Measurements from ENCODE around the gene TRIM7.
A peak's percentile ranks its signal among the peaks of the same experiment; 100 is the strongest.
"Not testable (repeated sequence)": the region's sequence is repeated elsewhere in the genome, so short reads cannot be mapped to it uniquely, and the experiment has no call there.

TRIM7 gene

DNA sequence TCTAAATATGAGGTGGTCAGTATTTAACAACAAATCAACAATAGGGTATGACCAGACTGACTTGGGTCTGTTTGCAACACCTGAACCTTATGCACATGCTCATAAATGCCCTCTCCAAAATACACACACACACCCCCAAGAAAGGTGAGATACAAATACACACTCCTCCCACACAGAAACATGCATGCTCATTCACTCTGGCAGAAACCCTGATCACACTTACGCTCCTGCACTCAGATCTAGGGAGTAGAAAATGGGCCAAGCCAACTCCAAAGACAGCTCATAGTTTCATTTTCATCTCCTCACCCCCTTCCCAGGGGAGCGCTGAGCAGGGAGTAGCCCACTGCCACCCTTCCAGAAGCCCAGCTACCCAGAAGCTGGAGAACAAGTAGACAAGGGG, 11.3 kb downstream of the TRIM7 start:
- DNase-seq (ENCODE audit: low read depth in 2 of 2) = no peak

DNA sequence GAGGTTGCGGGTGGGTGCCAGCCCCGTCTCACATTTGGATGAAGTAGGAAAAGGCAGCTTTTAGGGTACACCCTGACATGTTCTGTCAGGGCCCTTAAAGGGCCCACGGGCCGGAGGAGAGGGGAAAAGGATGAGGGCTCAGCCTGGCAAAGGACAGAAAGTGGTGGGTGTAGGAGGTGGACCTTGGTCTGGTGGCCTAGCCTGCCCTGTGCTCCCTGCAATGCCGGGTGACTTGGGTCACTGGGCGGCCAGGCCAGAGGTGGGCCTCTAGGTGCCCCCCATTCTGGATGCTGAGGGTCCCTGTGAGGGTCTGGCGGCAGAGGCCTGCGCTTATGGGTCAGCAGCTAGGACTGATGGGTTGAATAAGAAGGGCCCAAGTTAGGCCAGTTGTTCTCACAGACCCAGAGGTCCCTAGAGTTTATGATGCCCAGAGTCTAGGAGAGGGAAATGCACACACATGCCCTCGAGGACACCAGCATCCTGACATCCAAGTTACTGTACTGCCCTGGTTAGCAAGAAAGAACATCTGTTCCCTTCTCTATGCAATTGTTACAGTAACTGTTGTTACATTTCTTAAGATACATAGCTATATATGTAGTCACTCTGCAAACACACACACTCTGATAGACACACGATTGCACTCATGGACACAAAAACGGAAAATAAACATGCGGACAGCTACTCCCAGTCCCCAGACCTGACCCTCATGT, 12.5 kb downstream of the TRIM7 start:
- DNase-seq (ENCODE audit: low read depth in 2 of 2) = no peak

DNA sequence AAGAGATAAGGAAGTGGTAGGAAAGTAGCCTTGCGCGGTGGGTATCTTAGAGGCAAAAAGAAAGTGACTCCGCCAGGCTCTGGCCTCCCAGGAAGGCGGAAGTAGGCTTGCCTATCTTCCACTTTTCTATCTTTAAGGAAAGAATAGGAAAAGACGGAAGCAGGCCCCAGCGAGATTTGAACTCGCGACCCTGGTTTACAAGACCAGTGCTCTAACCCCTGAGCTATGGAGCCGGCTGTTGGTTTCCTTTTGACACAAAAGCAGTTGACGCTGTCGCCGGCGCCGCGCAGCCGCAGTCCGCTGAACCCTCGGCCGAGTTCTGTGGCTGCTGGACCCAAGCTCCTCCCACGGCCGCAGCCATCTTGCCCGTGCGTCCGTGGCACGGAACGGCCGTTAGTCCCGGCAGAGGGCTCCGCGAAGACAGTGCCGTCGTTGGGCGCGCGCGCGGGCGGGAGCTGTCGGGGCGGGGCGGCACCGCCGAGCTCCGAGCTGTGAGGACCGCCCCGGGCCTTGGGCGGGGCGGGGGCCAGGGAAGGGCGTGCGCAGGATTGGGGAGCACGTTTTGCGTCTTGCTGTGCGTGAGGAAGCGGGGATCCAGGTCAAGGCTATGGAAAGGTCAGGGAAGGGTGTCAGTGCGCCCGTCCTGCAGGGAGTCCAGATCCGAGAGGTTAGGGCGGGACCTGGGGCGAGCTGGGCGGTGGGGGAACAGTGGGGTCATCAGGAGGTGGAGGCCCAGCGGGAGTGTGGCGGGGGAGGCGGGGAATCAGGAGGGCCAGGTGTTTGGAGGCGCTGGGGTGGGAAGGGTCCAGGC, 13.3 kb downstream of the TRIM7 start:
- peak; percentile 89 to 92 for DNase-seq (ENCODE audit: low read depth in 2 of 2)

DNA sequence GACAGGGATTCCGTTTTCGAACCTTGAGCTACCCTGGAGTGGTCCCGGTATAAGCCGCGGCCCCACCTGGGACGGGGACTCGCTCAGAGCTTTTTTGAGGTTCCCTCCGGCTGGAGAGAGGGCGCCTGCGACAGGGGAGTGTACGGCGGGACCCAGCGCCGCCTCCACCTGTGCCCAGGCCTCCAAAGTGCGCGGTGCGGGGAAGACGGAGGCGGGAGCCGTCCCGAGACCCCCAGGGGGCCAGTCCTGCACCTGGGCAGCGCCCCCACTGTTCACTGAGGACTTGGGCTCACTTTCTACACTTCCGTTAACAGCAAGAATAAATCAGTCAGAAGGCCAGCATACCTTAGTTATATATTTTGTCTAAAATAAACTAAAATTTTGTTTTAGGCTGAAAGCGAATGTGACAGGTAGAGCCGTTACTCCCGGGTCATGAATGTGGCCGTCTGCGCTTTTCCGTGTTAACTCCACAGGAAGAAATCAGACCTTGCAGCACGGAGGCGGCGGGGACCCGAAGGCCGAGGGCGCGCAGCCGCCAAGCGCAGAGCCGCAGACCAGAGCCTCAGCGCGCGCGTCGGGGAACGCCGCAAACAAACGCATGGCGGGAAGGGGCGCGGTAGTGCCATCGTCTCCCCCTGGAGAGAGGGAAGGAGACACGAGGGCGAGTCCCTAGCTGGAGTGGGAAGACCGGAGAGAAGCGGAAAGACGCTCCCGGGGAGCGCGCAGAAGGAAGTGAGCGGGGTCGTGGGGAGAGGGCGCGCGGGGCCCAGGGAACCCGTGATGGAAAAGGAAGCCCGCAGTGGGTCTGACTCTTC, 14.1 kb downstream of the TRIM7 start:
- no peak for DNase-seq (ENCODE audit: low read depth in 2 of 2)

DNA sequence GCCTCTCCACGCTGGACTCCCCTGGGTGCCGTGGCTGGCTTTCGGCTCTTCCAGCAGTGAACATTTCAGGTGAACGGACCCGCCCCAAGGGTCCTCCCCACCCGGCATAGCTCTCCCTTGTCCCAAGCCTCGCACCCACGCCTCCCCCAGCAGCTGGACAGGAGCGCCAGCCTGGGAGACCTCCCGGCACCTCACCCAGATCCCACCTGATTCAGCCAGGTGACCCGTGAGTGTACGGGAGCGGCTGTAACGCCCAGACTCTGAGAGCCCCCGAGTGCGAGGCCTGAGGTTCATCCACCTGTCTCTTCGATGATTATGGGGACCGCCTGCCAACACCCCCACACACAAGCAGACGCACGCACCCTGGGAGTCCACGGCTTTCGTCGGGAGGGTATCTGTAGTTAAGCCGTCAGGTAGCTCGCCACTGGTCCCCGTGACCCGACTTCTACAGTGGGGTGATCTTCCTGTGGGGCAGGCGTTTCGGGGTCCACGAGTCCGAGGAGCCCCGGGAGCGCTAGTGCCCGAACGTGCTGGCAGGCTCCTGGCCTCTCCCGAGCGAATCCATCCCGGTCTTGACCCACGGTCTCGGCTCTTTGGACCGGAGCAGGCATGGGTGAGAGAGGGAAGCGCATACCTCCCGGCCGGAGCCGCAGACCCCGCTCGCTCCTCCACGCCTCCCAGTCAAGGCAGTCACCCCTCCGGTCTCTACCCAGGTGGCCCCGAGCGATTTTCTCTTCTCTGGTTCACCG, 14.9 kb downstream of the TRIM7 start:
- no peak for DNase-seq (ENCODE audit: low read depth in 2 of 2)

DNA sequence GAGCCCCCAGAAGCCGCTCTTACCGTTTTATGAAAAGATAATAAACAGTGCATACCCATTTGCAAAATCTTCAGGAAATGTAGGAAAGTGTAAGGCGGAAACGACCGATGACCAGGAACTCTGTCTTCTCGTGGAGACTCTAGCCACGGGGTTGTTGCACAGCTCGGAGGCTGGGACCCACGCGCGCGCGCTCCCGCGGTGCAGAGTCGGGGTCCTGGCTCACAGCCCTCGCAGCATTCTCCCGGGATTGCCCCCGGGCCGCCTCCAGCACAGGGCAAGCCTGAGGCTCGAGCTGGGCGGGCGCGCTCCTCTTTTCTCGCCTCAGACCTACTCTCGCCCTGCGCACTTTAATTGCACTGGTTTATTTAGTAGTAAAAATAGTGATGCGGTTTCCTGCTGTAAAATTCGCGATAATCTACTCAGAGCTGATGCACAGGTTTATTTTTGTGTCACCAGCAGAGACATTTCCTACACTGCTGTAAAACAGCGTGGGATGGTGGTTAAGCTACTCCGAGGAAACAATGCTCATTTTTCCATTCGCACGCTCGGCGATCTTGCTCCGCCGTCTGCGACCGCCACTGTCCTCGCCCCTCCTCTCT, 15.5 kb downstream of the TRIM7 start:
- no peak for DNase-seq (ENCODE audit: low read depth in 2 of 2)

DNA sequence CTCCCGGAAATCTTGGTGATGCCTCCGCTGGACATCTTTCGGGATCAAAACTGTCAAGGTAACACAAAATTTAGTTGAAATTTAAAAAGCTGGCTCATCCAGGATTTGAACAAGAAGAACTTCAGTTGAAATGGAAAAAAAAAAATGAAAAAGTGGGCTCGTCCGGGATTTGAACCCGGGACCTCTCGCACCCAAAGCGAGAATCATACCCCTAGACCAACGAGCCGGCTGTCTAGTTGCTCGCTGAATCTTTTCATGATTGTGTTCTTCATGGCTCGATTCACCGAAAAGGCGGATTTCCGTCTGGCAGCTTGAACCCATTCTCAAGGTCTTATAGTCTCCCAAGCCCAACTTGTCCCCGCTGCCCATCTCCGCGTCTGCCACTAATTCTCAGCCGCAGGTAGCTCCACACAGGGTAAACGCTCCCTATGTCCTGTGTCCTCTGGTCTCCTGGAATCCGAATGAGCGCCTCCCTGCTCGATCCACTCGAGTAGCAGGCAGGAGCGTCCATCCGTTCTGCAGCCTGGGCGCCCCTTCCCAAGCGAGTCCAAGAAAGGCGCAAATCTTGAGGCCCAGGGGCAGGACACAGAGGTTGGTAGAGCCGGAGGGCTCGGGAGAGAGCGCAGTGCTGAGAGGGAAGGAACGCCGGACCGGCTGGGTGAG, 16.2 kb downstream of the TRIM7 start:
- DNase-seq (ENCODE audit: low read depth in 2 of 2) = peak; percentile 31 to 39

DNA sequence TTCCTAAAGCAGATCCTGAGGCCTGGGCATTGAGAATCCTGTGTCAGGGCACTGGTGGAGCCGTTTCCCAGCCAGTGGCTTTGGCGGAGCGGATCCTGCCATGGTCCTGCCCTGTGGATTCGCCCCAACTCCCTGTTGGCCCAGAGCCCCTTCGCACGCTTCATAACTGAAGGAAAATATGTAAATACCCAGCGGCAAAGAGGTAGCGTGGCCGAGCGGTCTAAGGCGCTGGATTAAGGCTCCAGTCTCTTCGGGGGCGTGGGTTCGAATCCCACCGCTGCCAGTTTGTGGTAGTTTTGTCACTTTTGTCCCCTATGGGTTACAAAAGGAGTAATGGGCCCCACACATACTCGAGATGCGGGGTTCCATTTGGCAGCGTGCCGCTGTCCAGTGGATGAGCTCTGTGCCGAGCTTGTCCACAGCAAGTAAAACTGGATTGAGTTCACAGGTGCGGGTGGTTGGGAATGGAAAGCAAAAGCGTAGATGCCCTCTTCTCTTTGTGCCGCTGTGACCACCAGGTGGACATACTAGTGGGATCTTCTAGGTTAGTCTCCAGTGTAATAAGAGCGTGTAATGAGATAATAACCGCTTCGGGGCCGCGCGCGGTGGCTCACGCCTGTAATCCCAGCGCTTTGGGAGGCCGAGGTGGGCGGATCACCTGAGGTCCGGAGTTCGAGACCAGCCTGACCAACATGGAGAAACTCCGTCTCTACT, 17.3 kb downstream of the TRIM7 start:
- DNase-seq (ENCODE audit: low read depth in 2 of 2) = peak; percentile 39 to 44

DNA sequence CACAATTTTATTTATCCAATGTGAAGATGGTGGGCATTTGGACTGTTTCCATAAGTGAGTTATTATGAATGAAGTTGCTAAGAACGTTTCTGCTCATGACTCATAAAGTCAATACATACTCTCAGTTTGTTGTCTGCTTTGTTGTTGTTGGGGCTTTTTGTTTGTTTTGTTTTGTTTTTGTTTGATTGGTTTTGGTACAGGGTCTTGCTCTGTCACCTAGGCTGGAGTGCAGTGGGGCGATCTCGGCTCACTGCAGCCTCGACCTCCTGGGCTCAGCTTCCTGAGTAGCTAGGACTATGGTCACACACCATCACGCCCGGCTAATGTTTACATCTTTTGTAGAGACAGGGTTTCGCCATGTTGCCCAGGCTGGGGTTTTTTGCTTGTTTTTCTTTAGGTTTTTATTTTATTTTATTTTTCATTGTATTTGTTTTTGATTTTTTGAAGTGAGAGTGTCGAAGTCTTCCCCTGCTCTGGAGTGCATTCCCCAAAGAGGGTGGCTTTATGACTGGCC, 18.0 kb downstream of the TRIM7 start:
- no peak for DNase-seq (ENCODE audit: low read depth in 2 of 2)

DNA sequence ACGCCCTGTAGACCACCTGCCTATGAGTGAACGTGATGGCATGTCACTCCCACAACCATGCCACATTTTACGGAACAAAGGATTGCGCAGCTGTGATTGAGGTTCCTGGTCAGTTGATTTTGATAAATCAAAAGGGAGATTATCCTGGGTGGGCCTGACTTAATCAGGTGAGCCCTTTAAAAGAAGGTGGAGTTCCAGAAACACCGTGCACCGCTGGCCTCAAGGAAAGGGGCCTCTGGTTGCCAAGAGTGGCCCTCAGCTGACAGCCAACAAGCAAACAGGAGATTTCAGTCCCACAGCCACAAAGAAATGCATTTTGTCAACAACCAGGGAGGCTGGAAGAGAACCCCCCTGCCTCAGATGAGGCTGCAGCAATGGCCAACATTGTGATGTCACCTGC, 19.0 kb downstream of the TRIM7 start:
- no peak for DNase-seq (ENCODE audit: low read depth in 2 of 2)

DNA sequence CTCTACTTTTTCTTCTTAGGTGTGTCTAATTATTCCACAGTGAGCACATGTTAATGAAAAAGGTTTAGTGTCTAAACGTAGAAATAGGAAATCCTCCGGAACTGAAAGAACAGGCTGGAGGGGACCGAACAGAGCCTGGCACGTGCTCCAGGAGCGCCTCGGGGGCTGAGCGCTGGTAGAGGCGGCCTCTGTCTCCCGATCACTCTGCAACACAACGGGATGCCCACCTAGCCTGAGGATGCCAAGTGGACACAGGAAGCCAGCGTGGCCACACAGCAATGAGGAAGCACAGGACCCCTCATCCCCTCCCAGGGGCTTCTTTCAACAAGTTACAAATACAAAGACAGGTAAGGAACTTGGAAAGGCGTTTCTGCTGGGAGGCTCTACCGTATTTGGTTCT, 19.4 kb downstream of the TRIM7 start:
- no peak for DNase-seq (ENCODE audit: low read depth in 2 of 2)

DNA sequence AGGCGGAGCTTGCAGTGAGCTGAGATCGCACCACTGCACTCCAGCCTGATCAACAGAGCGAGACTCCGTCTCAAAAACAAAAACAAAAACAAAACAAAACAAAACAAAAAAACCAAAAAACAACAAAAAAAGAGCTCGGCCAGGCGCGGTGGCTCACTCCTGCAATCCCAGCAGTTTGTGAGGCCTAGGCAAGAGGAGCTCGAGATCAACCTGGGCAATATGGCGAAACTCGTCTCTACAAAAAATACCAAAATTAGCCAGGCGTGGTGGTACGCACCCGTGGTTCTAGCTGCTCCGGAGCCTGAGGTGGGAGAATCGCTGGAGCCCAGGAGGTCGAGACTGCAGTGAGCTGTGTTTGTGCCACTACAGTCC, 20.2 kb downstream of the TRIM7 start:
- DNase-seq (ENCODE audit: low read depth in 2 of 2) = no peak

DNA sequence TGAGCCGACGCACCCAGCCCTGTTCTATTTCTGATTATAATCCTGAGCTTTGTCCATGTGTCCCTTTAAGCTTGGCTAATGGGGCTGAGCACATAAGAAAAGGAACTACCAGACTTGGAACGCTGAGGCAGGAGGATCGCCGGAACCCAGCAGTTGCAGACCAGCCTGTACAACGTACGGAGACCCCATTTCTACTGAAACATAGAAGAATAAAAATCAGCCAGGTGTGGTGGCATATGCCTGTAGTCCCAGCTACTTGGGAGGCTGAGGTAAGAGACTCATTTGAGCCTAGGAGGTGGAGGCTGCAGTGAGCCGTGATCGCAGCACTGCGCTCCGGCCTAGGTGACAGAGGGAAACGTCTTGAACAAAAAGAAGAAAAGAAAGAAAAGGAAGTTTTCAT, 22.3 kb downstream of the TRIM7 start:
- no peak for DNase-seq (ENCODE audit: low read depth in 2 of 2)

DNA sequence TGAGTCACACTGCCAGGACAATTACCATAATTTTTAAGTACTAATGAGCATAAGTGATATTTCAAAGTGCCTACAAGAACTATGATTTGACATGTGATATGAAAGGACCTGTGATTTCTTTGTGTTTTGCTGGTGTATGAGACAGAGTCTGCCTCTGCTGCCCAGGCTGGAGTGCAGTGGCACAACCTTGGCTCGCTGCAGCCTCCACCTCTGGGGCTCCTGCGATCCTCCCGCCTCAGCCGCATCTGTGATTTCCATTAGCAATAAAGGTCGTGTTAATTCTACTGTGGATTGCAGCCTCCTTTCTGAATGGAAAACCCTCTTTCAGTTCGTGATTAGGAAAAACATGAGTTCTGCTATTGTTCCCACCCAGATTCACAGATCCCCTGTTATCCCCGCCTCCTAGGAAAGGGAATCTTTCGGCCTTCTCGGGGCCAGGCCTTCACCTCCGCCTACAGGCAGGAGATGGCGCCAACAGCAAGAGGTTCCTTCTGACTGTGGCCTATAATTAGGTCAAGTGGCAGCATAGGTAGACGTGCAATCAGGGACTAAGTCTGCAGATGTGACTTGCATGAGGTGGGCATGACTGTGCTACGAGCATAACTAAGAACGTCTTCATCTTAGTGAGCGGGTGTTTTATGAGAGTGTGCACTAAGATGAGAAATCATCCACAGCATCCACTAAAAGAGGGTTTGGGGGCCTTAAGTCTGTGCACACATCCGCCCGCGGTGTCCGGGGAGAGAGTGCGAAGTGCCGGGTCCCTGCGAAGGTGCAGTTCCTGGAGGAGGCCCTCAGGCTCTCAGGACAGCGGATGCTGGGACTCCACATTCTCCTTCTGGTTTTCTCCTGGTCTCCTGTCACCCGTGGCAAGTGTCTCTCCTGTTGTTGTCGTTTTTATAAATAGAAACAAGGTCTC, 23.1 kb downstream of the TRIM7 start:
- no peak for DNase-seq (ENCODE audit: low read depth in 2 of 2)

DNA sequence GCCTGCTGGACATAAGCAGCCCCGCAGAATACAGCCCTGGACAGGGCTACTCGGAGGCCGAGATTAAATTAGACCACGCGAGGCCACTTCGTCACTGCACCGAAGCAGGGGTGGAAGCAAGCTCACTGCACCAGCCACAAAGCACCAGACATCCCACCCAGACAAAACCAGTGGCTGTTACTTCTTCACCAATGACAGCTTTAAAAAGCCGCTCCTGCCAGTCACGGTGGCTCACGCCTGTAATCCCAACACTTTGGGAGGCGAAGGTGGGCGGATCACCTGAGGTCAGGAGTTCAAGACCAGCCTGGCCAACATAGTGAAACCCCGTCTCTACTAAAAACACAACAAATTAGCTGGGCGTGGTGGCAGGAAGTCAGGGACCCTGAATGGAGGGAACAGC, 27.4 kb downstream of the TRIM7 start:
- DNase-seq (ENCODE audit: low read depth in 2 of 2) = not testable (repeated sequence)

DNA sequence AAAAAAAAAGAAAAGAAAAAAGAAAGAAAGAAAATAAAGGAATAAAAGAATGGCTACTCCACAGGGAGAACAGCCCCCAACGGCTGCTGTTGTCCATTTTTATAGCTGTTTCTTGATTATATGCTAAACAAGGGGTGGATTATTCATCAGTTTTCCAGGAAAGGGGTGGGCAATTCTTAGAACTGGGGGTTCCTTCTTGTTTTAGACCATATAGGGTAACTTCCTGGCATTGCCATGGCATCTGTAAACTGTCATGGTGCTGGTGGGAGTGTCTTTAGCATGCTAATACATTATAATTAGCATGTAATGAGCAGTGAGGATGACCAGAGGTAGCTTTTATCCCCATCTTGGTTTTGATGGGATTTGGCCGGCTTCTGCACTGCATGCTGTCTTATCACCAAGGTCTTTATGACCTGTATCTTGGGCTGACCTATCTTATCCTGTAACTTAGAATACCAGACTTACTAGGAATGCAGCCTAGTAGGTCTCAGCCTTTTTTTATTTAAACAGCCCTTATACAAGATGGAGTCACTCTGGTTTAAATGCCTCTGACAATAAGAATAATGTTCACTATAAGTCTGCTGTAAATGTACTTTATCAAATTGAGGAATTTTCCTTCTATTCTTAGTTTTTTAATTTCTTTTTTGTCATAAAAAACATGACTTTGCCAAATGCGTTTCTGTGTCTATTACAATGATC, 28.6 kb downstream of the TRIM7 start:
- DNase-seq (ENCODE audit: low read depth in 2 of 2) = no peak

DNA sequence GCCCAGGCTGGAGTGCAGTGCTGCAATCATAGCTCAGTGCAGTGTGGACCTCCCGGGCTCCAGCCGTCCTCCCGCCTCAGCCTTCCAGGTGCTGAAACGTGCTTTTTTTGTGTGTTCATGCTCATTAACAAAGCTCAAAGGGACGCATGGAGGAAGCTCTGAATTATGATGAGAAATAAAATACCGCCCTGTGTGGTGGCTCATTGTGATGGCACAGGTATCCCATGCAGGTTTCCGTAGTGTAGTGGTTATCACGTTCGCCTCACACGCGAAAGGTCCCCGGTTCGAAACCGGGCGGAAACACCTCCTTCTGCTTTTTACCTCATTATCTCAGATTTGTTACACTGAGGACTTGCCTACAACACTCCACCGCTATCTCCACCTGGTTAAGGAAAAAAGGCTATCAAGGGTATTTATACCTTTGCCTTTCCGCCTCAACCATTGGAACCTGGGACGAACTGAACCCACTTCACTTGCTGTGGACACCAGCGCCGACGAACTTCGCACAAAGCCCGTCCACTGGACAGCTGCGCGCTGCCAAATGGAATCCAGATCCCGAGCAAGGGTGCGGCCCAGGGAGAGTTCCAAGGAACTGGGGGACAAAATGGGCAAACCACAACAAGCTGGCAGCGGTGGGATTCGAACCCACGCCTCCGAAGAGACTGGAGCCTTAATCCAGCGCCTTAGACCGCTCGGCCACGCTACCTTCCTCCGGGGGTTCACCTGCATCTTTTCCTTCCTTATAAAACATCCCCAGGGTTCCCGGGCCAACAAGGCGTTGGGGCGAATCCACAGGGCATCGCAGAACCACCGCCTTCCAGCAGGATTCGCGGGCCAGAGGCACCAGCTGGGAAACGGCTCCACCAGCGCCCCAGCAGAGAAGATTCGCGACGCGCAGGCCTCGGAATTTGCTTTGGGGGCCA, 31.3 kb downstream of the TRIM7 start:
- no peak for DNase-seq (ENCODE audit: low read depth in 2 of 2)
